Limb (tissue), 2 donors: ENCODE data around the gene VARS2.
"Not testable (repeated sequence)": the region's sequence is repeated elsewhere in the genome, so short reads cannot be mapped to it uniquely, and the experiment has no call there.

Source experiments
- DNase-seq, 2 donors: peaks; one replicate each; pipeline ENCODE4 v3.0.0-alpha.2; 2016; ENCODE audit errors: extremely low spot score in 2 of 2

The VARS2 gene

GRCh38 chr6:30914076-30914853 lies at the start of gene VARS2:
VARS2 (plus strand) TSS chr6:30914238; CDS start chr6:30914837, 599 bp downstream.
- peak; percentile 93 to 96 for DNase-seq

GRCh38 chr6:30864325-30864724 lies 49.7 kb upstream of the VARS2 start:
- DNase-seq: no peak

DNA sequence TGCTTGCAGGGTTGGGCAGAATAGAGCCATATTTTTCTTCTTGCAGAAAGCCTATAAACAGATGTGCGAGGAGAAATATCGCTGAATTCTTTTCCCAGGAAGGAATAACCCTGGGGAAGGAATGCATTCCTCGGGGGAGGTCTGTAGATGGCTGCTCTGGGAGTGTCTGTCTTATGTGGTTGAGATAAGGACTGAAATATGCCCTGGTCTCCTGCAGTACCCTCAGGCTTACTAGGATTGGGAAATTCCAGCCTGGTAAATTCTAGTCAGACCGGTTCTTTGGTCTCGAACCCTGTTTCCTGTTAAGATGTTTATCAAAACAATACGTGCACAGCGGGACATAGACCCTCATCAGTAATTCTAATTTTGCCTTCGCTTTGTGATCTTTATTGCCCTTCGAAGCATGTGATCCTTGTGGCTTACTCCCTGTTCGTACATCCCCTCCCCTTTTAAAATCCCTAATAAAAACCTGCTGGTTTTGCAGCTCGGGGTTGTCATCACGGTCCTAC lies 44.7 kb upstream of the VARS2 start:
- not testable (repeated sequence) for DNase-seq

DNA sequence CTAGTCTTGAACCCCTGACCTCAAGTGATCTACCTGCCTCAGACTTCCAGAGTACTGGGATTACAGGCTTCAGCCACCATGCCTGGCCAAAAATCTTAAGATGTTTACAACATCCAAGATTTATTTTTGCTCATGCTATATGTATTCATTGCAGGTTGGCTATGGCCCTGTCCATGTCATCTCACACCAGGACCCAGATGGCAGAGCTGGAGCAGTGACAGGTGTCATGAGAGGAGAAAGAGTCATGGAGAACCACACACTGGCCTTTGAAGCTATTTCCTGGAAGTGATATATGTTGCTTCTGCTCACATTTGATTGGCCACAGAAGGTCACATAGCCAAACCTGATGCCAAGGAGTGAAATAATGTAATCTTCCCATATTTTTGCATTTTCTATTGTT lies 43.5 kb upstream of the VARS2 start:
- no peak for DNase-seq

DNA sequence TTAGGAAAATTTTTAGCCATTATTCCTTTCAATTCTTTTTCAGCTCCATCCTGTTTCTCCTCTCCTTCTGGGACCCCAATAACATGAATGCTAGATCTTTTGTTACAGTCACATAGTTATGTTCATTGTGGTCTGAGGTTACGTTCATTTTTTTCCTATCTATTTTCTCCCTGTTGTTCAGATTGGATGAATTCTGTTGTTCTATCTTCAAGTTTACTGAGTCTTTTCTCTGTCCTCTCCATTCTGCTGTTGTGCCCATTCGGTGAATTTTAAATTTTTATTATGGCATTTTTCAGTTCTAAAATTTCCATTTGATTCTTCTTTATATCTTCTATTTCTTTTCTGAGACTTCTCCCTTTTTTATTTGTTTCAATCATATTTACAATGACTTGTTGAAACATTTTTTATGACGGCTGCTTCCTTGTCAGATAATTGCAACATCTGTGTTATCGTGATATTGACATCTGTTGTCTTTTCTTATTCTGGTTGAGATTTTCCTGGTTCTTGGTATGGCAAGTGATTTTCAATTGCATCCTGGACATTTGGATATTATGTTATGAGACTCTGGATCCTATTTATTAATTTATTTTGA lies 42.4 kb upstream of the VARS2 start:
- DNase-seq: no peak

- no peak for DNase-seq
Observed at GRCh38 chr6:30873137-30873640, 40.8 kb upstream of the VARS2 start.

DNA sequence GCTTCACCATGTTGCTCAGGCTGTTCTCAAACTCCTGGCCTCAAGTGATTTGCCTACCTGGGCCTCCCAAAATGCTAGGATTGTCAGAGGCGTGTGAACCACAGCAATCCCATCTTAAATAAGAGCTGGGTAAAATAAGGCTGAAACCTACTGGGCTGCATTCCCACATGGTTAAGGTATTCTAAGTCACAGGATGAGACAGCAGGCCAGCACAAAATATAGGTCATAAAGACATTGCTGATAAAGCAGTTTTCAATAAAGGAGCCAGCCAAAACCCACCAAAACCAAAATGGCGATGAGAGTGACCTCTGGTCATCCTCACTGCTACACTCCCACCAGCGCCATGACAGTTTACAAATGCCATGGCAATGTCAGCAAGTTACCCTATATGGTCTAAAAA lies 40.2 kb upstream of the VARS2 start:
- not testable (repeated sequence) for DNase-seq

DNA sequence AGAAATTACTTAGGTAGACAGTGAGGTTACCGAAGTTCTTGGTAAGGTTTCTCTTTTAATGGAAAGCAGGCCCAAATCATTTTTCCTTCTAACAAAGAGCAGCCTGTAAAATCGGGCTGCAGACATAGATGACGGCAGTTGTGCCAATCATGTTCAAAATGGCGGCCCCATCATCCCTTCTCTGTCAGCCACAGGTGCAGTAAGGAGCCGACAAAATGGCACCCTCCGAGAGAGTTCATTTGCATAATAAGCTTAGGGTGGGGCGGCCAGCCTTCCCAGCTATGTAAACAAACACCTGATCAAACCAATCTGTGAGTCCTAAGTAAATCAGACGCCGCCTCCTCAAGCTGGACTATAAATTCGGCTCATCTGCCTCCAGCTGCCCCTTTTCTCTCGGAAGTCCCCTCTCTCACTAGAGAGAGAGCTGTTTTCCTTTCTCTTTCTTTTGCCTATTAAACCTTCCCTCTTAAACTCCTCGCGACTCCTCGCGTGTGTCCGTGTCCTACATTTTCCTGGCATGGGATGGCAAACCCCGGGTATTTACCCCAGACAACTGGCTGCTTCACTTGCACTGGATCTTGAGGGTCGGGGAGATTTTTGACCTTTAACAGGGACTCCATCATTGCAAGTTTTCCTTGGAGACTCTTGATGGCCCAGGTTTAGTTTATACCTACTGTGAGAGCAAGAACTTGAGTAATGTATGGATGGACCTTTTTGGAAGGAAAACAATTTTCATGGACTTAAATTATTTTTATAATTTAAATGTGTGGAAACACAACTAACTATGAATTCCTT lies 38.6 kb upstream of the VARS2 start:
- DNase-seq: no peak

GRCh38 chr6:30876039-30876730 lies 37.9 kb upstream of the VARS2 start:
- DNase-seq: no peak

- peak; percentile 88 to 91 for DNase-seq
Observed at GRCh38 chr6:30877419-30878262, 36.4 kb upstream of the VARS2 start.

GRCh38 chr6:30879684-30880427 lies 34.2 kb upstream of the VARS2 start:
- no peak for DNase-seq

DNA sequence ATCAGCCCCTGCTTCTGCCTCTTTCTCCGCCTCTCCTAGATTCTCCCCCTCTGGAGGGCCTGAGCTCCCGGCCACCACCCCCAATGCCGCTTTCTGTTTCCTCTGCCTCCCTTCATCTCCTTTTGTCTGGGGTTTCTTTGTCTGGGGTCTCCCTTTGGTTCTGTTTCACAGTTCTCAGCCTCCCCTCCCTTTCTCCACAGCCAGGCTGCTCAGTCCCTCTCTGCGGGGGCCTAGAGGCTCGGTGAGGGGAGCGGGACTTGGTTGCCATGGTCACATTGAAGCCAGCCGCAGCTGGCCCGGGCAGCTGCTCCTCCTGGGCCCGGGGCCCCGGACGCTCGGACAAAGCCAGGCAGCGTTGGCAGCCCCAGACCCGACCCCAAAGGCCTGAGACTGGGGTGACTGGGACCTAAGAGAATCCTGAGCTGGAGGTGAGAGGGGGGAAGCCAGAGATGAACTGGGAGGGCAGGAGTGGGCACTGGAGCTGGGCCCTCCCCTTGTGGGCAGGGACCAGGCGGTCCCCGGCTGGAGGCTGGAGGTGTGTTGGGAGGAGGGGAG lies 33.3 kb upstream of the VARS2 start:
- peak in 1 of 2 donors; percentile 80 for DNase-seq

DNA sequence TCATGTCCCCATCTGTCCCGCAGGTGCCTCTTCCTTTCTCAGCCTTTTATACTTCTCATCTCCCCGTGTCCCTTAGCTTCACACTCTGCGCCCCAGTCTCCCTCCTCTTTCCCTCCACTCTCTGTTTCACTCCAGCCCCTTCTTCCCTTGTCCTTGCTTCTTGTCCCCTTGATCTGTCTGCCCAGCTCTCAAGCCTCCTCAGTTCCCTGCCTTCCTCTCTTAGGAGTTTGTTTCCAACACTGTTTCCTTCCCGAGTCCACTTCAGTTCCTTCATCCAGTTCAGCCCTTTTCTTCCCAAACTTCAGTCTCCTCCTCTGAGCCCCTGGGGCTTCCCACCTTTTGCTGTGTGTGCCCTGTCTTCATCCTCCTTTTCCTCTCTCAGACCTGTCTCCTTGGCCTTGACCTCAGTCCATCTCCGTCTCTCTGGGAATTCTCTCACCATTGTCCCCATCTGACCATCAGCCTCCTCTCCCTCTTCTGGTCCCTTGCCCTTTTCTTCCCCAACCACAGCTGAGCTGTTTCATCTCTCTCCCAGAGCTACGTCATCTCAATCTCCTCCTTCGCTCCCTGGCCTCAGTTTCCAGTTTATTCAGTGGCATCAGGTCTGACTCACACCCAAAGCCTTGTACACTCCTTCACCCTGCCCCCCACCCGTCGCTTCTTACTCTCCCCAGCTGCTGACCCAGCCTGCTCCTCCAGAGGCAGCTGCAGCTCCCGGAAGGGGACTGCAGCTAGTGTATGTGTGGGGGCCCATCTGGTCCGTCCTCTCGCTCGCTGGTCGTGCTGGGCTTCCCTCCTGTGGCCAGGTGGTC lies 32.4 kb upstream of the VARS2 start:
- peak in 1 of 2 donors; percentile 66 for DNase-seq

DNA sequence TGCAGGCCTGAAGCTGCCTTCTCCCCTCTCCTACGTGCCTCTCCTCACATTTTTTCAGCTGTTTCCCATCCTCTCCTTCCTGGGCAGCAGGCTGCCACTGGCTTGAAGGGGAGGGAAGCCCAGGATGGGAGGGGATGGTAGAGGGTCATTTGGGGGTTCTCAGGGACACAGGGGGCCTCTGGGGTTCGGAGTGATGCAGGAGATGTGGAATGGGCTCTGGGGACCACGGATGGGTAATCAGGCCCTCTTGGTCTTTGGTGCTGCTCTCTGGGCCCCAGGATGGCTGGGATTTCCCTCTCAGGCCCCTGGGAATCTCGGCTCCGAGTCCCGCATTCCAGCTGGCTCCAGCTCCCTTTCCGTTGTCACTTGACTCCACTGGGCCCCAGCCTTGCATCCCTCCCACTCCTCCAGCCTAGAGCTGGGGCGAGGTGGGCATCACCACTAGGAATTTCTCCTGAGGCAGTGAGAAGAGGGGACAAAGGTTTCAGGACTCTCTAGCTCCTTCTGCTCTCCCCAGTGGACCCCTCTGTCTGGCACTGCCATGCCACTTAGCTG lies 31.8 kb upstream of the VARS2 start:
- peak in 1 of 2 donors; percentile 61 for DNase-seq

GRCh38 chr6:30882759-30883684 lies 31.0 kb upstream of the VARS2 start:
- peak in 1 of 2 donors; percentile 67 for DNase-seq

DNA sequence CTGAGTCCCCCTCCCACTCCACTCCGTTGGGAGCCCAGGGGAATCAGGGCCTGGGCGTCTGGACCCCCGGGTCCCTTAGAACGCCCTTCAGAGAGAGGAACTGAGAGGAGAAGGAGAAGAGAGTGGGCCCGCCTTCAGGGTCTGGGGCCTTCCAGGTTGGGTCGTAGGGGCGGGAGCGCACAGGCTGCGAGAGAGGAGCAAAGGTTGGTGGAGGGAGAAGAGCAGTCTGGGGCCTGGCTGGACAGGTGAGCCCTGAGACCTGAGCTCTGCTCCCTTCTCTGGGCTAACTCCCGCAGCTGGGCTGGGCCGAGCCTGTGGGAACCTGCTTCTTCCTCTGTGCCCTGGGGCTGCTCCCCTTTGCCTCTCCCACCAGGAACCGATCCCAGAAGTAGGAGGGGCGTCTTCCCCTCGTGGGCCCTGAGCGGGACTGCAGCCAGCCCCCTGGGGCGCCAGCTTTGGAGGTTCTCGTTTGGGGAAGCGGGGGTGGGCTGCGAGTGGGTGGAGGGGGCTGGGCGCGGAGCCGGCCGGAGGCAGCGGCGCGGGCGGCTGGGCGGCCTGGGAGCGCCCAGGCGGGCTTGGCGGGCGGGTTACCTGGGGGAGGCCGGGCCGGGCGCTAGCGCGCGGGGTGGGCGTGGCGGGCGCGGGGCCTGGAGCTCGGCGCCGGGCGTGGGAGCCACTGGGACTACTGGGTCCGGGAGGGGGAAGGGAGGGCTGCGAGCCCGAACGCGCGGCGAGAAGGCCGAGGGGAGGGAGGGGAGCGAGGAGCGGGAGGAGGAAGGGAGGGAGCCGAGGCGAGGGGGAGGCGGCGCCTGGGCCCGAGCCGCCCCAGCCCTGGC lies 30.1 kb upstream of the VARS2 start, which contains the start of gene DDR1:
DDR1 (plus strand) TSS at position 835 of the 836 bp plus-strand sequence. CDS start 4,211 bp downstream, outside the sequence.
- DNase-seq: peak; percentile 81 to 87
